Esophagus mucosa (tissue), 1 donor: Measurements from ENCODE around the gene KCTD19. TPM values are rescaled to one million over a fixed set of nuclear protein-coding genes. Genes with fewer than 3 reads are reported as not detected.

Experiments
- ATAC-seq: fragments of 200-7000 bp; cut with Tn5 transposase; one replicate; pipeline ENCODE4 v1.9.1; 2020
- total RNA-seq: library from RNA; stranded (reverse); gene quantifications from one replicate; pipeline ENCODE4 v1.2.4, GENCODE V29; 2023
- donor health status: DM: yes; HTN: yes; CAD: no.

KCTD19 gene
- total RNA-seq, 1 donor from 2014 or later, result not detected

- ATAC-seq, result no peak
These were observed 13.8 kb downstream of the KCTD19 start for GRCh38 chr16:67312719-67313118.

- ATAC-seq, result peak; percentile 97
These were observed 14.7 kb downstream of the KCTD19 start for GRCh38 chr16:67311607-67312488.

GRCh38 chr16:67310561-67310960, 16.0 kb downstream of the KCTD19 start:
- no peak for ATAC-seq

- no peak for ATAC-seq
These were observed 21.1 kb downstream of the KCTD19 start for GRCh38 chr16:67305216-67306071.

GRCh38 chr16:67304020-67304419, 22.5 kb downstream of the KCTD19 start:
- no peak for ATAC-seq

GRCh38 chr16:67302970-67303369, 23.6 kb downstream of the KCTD19 start:
- peak; percentile 48 for ATAC-seq

- no peak for ATAC-seq
These were observed 24.5 kb downstream of the KCTD19 start for GRCh38 chr16:67302076-67302475.

- ATAC-seq, result no peak
These were observed 25.3 kb downstream of the KCTD19 start for GRCh38 chr16:67301080-67301782.

- ATAC-seq, result no peak
These were observed 27.3 kb downstream of the KCTD19 start for GRCh38 chr16:67299269-67299668.

- no peak for ATAC-seq
These were observed 28.3 kb downstream of the KCTD19 start for GRCh38 chr16:67298277-67298676.

GRCh38 chr16:67296420-67296819, 30.1 kb downstream of the KCTD19 start:
- no peak for ATAC-seq

GRCh38 chr16:67294938-67295361, 31.6 kb downstream of the KCTD19 start:
- no peak for ATAC-seq

GRCh38 chr16:67294171-67294757, 32.3 kb downstream of the KCTD19 start:
- no peak for ATAC-seq

GRCh38 chr16:67291461-67291860, 35.1 kb downstream of the KCTD19 start:
- no peak for ATAC-seq

- no peak for ATAC-seq
These were observed 38.6 kb downstream of the KCTD19 start for GRCh38 chr16:67287960-67288359.

- no peak for ATAC-seq
These were observed 39.9 kb downstream of the KCTD19 start for GRCh38 chr16:67286441-67287235.

- ATAC-seq, result peak; percentile 43
These were observed 41.6 kb downstream of the KCTD19 start for GRCh38 chr16:67284699-67285646.

GRCh38 chr16:67283826-67284555, 42.5 kb downstream of the KCTD19 start:
- no peak for ATAC-seq

GRCh38 chr16:67283039-67283825, 43.3 kb downstream of the KCTD19 start:
- ATAC-seq, result no peak
